Activated naive CD4-positive, alpha-beta T cell treated with Interleukin-2 at 50 U/mL for 16 hours (primary cell): ENCODE results near the gene TENT4B.
"Not testable (repeated sequence)": the region's sequence is repeated elsewhere in the genome, so short reads cannot be mapped to it uniquely, and the experiment has no call there.

Experiments
- DNase-seq: peaks from one replicate; pipeline ENCODE4 v3.0.0-alpha.2; 2020

TENT4B gene

GRCh38 chr16:50152807-50153595, at the start of gene TENT4B:
TENT4B (plus strand) TSS chr16:50153306; CDS start chr16:50153622, 316 bp downstream.
- peak; percentile 88 for DNase-seq

DNA sequence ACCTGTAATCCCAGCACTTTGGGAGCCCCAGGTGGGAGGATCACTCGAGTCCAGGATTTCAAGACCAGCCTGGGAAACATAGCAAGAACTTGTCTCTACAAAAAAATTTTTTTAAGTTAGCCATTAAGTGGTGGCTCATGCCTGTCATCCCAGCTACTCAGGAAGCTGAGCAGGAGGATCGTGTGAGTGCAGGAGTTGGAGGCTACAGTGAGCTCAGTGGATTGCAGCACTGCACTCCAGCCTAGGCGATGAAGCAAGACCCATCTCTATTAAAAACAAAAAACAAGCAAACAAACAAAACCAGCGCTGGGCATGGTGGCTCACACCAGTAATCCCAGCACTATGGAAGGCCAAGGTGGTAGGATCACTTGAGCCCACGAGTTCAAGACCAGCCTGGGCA, 49.3 kb upstream of the TENT4B start:
- DNase-seq, result no peak

- DNase-seq, result no peak
Observed at GRCh38 chr16:50114357-50115129, 38.6 kb upstream of the TENT4B start.

- DNase-seq, result no peak
Observed at GRCh38 chr16:50120711-50121110, 32.4 kb upstream of the TENT4B start.

DNA sequence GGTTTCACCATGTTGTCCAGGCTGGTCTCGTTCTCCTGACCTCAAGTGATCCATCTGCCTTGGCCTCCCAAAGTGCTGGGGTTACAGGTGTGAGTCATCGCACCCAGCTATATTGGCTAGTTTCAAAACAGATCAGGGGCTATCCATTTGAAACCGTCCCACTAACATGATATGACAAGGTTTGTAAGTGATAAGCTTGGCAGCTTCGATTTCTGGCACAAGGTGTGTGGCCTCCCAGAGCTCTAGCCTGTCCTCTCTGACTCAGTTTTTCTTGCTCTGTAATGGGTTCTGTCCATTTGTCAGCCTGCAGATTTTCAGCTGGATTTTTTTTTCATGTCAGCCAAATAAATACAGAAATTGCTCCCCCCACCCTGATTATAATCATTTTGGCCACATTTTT, 31.8 kb upstream of the TENT4B start:
- no peak for DNase-seq

- peak; percentile 10 for DNase-seq
Observed at GRCh38 chr16:50121721-50122445, 31.2 kb upstream of the TENT4B start.

DNA sequence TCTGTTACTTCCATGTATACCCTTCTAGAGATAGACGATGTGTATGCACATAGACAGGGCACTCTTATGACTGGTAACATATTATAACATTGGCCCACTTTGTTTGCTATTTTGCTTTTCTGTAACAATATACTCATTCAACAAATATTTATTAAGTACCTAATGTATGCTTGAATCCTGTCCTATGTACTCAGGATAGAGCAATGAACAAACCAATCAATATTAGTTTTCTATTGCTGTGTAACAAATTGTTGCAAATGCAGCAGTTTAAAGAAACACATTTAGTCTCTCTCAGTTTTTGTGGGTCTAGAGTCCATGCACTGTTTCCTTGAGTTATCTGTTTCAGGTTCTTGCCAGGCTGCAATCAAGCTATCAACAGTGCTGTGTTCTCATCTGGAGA, 29.7 kb upstream of the TENT4B start:
- no peak for DNase-seq

DNA sequence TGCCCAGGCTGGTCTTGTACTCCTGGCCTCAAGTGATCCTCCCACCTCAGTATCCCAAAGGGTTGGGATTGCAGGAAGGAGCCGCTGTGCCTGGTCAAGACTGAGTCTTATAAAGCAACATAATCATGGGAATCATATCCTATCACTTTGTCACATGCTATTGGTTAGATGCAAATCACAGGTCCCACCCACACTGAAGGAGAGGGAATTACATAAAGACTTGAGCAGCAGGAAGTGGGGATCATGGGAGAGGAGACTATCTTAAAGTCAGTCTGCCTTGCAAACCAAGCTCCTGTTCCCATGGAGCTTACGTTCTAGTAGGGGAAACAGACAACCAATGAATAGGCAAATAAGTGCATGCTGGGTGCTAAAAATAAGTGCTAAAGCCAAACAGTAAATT, 28.3 kb upstream of the TENT4B start:
- no peak for DNase-seq

DNA sequence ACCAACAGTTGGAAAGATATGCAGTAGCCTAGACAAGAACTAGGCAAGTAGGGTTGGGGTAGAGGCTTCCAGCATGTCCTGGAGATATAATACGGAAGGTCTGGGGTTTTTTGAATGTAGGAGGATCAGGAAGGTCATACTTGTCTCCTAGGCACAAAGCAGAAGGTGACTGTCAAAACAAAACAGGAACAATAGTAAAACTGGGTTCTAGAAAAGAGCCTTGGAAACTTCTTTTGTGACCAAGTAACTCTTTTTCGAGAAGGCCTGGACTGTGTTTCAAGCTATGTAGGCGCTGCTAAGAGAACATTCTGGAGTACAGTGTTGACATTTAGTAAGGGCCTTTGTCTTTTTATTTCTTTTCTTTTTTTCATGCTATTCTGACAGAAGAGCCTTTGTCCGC, 26.9 kb upstream of the TENT4B start:
- no peak for DNase-seq

GRCh38 chr16:50132571-50132970, 20.5 kb upstream of the TENT4B start:
- not testable (repeated sequence) for DNase-seq

GRCh38 chr16:50133214-50133613, 19.9 kb upstream of the TENT4B start:
- no peak for DNase-seq

DNA sequence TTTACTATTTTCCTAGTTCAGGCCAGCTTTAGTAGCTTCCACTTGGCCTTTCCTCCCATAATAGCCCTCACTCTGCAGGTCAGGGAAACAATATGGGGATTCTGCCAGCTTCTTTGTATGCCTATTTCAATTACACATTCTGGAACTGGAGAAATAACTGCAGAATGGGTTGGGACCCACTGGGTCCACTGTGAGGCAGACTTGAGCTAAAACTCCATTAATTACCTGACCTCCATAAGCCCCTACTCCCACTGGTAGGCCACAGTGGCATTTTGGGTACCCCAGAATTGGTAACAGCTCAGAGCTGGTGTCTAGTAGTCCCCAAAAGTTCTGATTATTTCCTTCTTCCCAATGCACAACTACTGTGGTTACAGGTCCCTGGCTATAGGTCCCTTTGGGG, 16.7 kb upstream of the TENT4B start:
- DNase-seq, result no peak

GRCh38 chr16:50137268-50137667, 15.8 kb upstream of the TENT4B start:
- no peak for DNase-seq

- DNase-seq, result no peak
Observed at GRCh38 chr16:50139580-50139979, 13.5 kb upstream of the TENT4B start.

DNA sequence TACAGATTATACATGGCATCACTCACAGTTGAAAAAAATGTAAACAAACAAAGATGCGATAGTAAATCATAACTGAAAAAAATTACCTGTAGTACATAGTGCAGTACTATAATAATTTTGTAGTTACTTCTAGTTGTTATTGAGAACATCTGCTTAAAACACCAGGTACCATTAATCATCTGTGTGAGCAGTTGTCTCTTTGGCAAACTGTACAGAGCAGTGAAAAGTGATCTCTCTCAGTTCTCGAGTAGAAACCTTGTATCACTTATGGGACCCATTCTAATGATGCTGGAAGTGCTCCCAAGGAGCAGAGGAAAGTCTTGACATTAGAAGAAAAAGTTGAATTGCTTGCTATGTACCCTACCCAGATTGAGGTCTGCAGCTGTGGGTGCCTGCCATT, 8.9 kb upstream of the TENT4B start:
- DNase-seq, result no peak

- DNase-seq, result no peak
Observed at GRCh38 chr16:50146479-50147435, 6.3 kb upstream of the TENT4B start.

DNA sequence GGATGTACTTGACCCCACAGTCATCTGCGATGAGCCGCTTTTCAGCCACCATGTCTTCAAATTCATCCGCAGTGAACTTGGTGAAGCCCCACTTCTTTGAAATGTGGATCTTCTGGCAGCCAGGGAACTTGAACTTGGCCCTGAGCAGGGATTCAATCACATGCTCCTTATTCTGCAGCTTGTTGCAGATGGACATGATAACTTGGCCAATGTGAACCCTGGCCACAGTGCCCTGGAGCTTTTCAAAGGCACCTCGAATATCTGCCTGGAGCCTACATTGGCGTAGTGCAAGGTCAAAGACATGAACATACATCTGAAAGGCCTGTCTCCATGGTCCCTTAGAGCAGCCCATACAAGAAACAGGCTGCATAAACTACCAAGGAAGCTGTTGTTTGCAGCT, 1.8 kb upstream of the TENT4B start:
- no peak for DNase-seq

DNA sequence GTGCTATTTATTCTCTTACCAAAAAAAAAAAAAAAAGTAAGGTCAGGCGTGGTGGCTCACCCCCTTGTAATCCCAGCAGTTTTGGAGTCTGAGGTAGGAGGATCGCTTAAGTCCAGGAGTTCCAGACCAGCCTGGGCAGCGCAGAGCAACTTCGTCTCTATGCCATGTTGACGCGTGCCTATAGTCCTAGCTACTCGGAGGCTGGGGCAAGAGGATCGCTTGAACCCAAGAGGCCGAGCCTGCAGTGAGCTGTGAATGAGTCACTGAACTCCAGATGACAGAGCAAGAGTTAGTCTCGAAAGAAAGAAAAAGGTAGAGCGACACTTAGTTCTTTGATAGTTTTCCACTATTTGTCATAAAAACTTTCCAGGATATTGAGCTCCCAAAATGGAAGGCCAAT, 1.4 kb upstream of the TENT4B start:
- DNase-seq, result peak; percentile 27

- DNase-seq, result peak; percentile 78
Observed at GRCh38 chr16:50152351-50152806, 727 bp upstream of the TENT4B start.

DNA sequence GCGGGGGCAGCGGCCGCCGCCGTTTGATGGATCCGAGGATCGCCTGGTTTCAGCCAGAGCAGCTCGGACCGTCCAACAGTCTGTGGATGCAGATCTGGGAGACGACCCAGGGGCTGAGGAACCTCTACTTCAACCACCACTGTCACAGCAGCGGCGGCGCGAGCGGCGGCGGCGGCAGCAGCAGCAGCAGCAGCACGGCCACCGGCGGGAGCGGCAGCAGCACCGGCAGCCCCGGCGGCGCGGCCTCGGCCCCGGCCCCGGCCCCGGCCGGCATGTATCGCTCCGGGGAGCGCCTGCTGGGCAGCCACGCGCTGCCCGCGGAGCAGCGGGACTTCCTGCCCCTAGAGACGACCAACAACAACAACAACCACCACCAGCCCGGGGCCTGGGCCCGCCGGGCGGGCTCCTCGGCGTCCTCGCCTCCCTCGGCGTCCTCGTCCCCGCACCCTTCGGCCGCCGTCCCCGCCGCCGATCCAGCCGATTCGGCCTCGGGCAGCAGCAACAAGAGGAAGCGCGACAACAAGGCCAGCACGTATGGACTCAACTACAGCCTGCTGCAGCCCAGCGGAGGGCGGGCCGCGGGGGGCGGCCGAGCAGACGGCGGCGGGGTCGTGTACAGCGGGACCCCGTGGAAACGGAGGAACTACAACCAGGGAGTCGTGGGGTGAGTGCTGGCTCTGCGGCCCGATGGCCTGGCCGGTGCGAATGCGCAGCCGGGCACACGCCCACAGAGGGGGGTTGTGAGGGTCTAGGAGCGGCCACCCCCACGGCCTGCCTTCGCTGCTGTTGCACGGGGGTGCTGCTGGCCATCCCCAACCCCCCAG, 702 bp downstream of the TENT4B start:
- no peak for DNase-seq

DNA sequence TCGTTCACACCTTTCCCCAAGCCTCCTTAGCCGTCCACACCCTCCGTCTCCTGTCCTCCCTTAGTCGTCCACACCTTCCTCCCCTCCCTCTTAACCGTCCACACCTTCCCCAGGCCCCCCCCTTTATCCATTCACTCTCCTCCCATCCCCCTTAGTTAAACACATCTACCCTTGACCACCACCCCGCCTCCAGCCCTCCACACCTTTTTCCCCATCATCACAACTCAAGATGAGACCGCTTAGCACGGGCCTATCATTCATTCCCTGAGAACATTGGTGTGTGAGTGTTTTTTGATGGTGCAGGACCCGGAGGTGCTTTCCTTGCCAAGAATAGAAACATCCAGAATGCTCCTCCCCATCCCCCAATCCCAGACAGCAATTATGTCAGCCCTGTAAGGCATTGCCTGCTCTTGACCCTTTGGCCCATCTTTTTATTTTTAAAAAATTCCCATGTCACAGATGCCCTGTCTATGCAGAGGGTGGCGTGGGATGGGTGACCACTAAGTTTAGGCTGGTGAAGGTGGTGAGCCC, 1.4 kb downstream of the TENT4B start:
- DNase-seq, result peak; percentile 3
